ENCODE measurements around the gene SRPK1. TPM values are rescaled to one million over a fixed set of nuclear protein-coding genes. Genes with fewer than 3 reads are reported as not detected.

SRPK1 gene
- total RNA-seq, 2 experiments from 2014 or later, result 75.6 to 109 TPM

- no peak overlapping the region for H3K4me2 ChIP-seq (ENCODE audit: low read length)
- no peak for TF ChIP-seq EZH2phosphoT487 (IDR thresholded peaks at IDR 0.05; ENCODE audit: borderline replicate concordance, low read depth, low read length)
- intact Hi-C loops (cut with micrococcal nuclease; ENCODE audit: unreplicated experiment), result no loop called here
- no peaks in the 10 kb centered on the region for H3K9me2 ChIP-seq (ENCODE audit: insufficient read depth, low read length)
- no peaks in the 10 kb centered on the region for H3K4me1 ChIP-seq (ENCODE audit: insufficient read depth, low read length, poor library complexity, severe bottlenecking)
- H3K27ac ChIP-seq (ENCODE audit: low read depth, low read length, poor library complexity, severe bottlenecking), result no peak overlapping the region
- no peak for DNase-seq (ENCODE audit: low spot score)
- CTCF ChIA-PET (ENCODE audit: unreplicated experiment), result no interaction called here
- H3K79me2 ChIP-seq (ENCODE audit: insufficient read depth, low read depth, low read length), result no peaks in the 10 kb centered on the region
- H2AFZ ChIP-seq (ENCODE audit: low read length), result no peak overlapping the region
- no peak overlapping the region for H3K4me3 ChIP-seq (ENCODE audit: low read depth, low read length, poor library complexity, severe bottlenecking)
- no peaks in the 10 kb centered on the region for H3K9me3 ChIP-seq (ENCODE audit: low read length)
- POLR2A ChIA-PET, result interaction anchor here (0.5 kb wide), 1 partner anchor 652 kb away, joined by 4 read pairs; no protein-coding TSS in a partner anchor
- H4K20me1 ChIP-seq (ENCODE audit: insufficient read depth, low read length), result no peaks in the 10 kb centered on the region
- H3K36me3 ChIP-seq (ENCODE audit: insufficient read depth, low read length), result no peaks in the 10 kb centered on the region
- BruUV-seq (replicated peaks), result no TSS peak
Observed at GRCh38 chr6:35788423-35788982, 132.4 kb downstream of the SRPK1 start.

- Histone ChIP-seq H3K9me3 (ENCODE audit: low read length) (no peaks in the 10 kb centered on the region), H3K27ac (ENCODE audit: low read depth, low read length, poor library complexity, severe bottlenecking) (no peak overlapping the region), H3K4me2 (ENCODE audit: low read length) (no peak overlapping the region), H3K79me2 (ENCODE audit: insufficient read depth, low read depth, low read length) (no peaks in the 10 kb centered on the region), H3K36me3 (ENCODE audit: insufficient read depth, low read length) (no peaks in the 10 kb centered on the region), H3K4me1 (ENCODE audit: insufficient read depth, low read length, poor library complexity, severe bottlenecking) (no peaks in the 10 kb centered on the region), H3K4me3 (ENCODE audit: low read depth, low read length, poor library complexity, severe bottlenecking) (no peak overlapping the region), H2AFZ (ENCODE audit: low read length) (no peak overlapping the region), H4K20me1 (ENCODE audit: insufficient read depth, low read length) (no peaks in the 10 kb centered on the region), H3K9me2 (ENCODE audit: insufficient read depth, low read length) (no peaks in the 10 kb centered on the region)
- DNase-seq (ENCODE audit: low spot score), result no peak
- intact Hi-C loops (cut with micrococcal nuclease; ENCODE audit: unreplicated experiment), result no loop called here
- ChIA-PET POLR2A (interaction anchor here (0.5 kb wide), 1 partner anchor 653 kb away, joined by 4 read pairs; no protein-coding TSS in a partner anchor), CTCF (ENCODE audit: unreplicated experiment) (no interaction called here)
- TF ChIP-seq CTCF (conservative IDR thresholded peaks at IDR 0.05; ENCODE audit: low read length) (no peak), EZH2phosphoT487 (IDR thresholded peaks at IDR 0.05; ENCODE audit: borderline replicate concordance, low read depth, low read length) (no peak)
- no TSS peak for BruUV-seq (replicated peaks)
Observed at GRCh38 chr6:35787266-35788218, 133.4 kb downstream of the SRPK1 start.

GRCh38 chr6:35786810-35787209 is 134.1 kb downstream of the SRPK1 start:
- no peak for DNase-seq (ENCODE audit: low spot score)
- no peak overlapping the region for H3K27ac ChIP-seq (ENCODE audit: low read depth, low read length, poor library complexity, severe bottlenecking)

More at GRCh38 chr6:35786810-35787209, 134.1 kb downstream of the SRPK1 start:
- Histone ChIP-seq H3K4me3 (ENCODE audit: low read depth, low read length, poor library complexity, severe bottlenecking) (no peak overlapping the region), H3K36me3 (ENCODE audit: insufficient read depth, low read length) (no peaks in the 10 kb centered on the region), H3K79me2 (ENCODE audit: insufficient read depth, low read depth, low read length) (no peaks in the 10 kb centered on the region), H3K9me2 (ENCODE audit: insufficient read depth, low read length) (no peaks in the 10 kb centered on the region), H3K9me3 (ENCODE audit: low read length) (no peaks in the 10 kb centered on the region), H3K4me1 (ENCODE audit: insufficient read depth, low read length, poor library complexity, severe bottlenecking) (no peaks in the 10 kb centered on the region), H4K20me1 (ENCODE audit: insufficient read depth, low read length) (no peaks in the 10 kb centered on the region), H3K4me2 (ENCODE audit: low read length) (no peak overlapping the region), H2AFZ (ENCODE audit: low read length) (no peak overlapping the region)
- TF ChIP-seq EZH2phosphoT487 (IDR thresholded peaks at IDR 0.05; ENCODE audit: borderline replicate concordance, low read depth, low read length) (no peak), CTCF (conservative IDR thresholded peaks at IDR 0.05; ENCODE audit: low read length) (no peak)
- intact Hi-C loops (cut with micrococcal nuclease; ENCODE audit: unreplicated experiment), result no loop called here
- no TSS peak for BruUV-seq (replicated peaks)
- CTCF ChIA-PET (ENCODE audit: unreplicated experiment), result no interaction called here
- POLR2A ChIA-PET, result no interaction called here

Data from OCI-LY7 (cell line).